ENCODE data around the gene ATXN1L.
"Not testable (repeated sequence)": the region's sequence is repeated elsewhere in the genome, so short reads cannot be mapped to it uniquely, and the experiment has no call there.

Gene ATXN1L

DNA sequence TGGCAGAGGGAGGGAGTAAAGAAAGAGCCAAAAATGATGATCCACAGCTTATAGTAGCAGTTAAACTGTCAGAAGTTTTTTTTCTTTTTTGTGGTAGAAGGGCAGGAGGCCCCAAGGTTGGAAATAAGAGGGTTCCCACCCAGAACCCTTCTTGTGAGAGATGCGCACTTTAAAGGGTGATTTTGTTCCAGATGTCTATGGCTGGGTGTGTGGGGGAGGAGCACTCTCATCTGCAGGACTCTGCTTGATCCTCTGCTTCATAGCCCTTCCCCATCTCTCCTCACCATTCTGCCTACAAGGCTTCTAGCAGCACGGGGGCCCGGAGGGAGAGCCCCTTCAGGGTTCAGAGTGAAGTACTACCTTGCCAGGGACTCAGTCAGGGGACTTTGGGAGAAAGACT lies 6.4 kb downstream of the ATXN1L start:
- DNase-seq (ENCODE audit: low spot score): no peak

- no peak for DNase-seq (ENCODE audit: low spot score)
These were observed 6.8 kb downstream of the ATXN1L start for GRCh38 chr16:71852561-71852960.

DNA sequence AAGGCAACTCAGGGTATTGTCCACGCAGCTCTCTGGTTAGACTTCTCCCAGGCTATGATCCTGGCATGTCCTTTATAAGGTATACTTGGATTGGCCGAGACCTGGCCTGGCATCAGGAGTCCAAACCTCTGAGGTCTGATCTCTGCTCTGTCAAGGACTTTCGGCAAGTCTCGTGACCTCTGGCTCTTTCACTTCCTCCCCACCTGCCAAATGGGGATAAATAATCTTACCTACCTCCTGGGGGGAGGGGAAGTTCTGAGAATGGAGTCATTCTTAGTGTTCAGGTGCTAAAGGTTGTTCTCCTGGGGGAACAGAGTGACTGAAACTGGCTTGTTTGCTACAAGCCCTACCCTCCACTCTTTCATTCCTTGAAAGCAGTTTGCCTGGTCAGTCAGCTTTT lies 7.6 kb downstream of the ATXN1L start:
- DNase-seq (ENCODE audit: low spot score): no peak

- no peak for DNase-seq (ENCODE audit: low spot score)
These were observed 8.7 kb downstream of the ATXN1L start for GRCh38 chr16:71854369-71854948.

GRCh38 chr16:71855937-71856662 lies 10.3 kb downstream of the ATXN1L start:
- DNase-seq (ENCODE audit: low spot score): no peak

GRCh38 chr16:71859762-71860521 lies 14.2 kb downstream of the ATXN1L start:
- no peak for DNase-seq (ENCODE audit: low spot score)

GRCh38 chr16:71863995-71864394 lies 18.2 kb downstream of the ATXN1L start:
- DNase-seq (ENCODE audit: low spot score): no peak

DNA sequence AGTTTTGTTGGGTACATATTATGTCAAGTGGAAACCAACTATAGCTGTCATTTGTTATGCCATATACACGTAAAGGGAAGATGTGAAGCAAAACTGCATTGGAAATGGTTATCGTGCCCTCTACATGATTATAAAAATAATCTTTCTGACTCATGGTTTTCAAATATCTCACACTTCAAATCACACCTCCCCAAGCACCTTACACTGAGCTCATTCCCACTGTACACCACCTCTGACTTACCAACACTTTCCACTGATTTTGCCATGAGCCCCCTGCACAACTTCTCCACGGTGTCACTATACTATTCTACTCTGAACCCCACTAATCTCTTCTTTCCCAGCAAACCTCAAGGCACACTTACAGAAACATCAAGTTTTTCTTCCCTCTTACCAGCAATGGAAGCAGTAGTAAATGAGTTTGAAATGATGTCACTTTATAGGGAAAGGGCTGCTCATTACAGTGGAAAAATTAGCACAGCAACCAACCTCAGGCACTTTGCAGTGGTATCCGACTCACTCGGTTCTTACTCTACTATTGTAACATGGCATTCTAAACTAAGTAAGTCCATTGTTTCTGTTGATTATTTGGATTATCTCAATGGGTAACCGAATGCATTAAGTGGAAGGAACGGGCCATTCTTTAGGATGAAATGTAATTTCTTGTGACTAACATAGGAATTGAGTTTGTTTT lies 19.5 kb downstream of the ATXN1L start:
- DNase-seq (ENCODE audit: low spot score): no peak

DNA sequence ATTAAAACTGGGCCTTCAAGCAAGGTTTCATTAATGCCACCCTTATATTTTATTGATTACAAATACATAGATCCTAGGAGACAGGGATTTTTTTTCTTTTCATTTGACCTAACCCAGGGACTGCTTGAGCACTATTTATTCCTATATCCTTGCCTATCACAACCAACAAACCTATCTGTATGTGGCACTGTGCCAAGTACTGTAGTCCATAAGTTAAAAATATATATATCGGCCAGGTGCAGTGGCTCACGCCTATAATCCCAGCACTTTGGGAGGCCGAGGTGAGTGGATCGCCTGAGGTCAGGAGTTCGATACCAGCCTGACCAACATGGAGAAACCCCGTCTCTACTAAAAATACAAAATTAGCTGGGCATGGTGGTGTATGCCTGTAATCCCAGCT lies 21.4 kb downstream of the ATXN1L start:
- DNase-seq (ENCODE audit: low spot score): not testable (repeated sequence)

DNA sequence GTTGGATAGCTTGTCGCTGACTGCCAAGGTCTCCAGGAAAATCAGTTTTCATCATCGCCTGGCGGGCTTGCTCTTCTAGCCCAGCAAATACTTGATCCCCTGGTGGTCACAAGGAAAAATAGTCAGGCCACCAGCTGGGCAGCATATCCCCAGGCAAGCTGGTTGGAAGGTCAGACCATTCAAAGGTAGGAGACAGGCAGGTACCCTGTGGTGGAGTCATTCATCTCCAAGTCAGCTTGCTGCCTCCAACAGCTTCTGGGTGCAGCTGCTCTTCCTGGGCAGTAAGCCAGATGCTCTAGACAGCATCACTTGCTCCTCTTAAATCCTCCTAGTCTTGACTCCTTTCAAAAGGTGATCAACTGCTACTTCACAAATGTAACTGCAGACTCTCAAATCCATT lies 22.2 kb downstream of the ATXN1L start:
- DNase-seq (ENCODE audit: low spot score): no peak

GRCh38 chr16:71869089-71869488 lies 23.3 kb downstream of the ATXN1L start:
- DNase-seq (ENCODE audit: low spot score): no peak

DNA sequence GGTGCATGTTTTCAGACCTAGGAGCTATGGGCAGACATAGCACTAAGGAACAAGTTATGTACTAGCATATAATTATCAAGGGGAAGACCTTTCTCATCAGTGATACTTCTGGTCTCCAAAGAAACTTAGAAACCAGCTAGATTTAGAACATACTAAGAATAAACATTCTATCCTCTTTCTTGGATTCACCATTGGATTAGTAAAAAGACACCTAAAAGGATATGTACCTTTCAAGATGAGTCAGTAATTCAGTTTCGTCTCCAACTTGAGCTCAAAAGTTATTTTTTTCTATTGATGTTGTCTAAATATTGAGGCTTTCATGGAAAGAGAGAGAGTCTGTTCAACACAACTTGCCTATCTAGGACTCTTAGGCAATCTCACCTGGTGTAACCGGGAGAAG lies 25.0 kb downstream of the ATXN1L start:
- DNase-seq (ENCODE audit: low spot score): no peak

GRCh38 chr16:71873199-71873598 lies 27.4 kb downstream of the ATXN1L start:
- no peak for DNase-seq (ENCODE audit: low spot score)

DNA sequence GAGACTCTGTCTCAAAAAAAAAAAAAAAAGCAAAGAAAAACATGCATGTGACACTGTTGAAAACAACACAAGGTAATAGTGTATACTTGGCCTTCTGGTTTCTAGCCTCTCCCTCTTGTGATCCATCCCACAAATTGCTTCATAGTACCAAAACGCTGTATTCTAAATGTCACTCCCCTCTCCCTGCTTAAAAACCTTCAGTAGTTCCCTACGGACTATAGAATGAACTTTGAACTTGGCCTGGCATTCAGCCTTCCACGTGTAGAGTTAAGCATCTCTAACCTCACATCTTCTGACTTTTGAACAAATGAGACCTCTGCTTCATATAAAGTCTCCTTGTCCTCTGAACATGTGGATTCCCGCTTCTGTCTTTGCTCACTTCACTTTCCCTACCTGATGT lies 33.1 kb downstream of the ATXN1L start:
- no peak for DNase-seq (ENCODE audit: low spot score)

- no peak for DNase-seq (ENCODE audit: low spot score)
These were observed 34.4 kb downstream of the ATXN1L start for GRCh38 chr16:71880176-71880575.

DNA sequence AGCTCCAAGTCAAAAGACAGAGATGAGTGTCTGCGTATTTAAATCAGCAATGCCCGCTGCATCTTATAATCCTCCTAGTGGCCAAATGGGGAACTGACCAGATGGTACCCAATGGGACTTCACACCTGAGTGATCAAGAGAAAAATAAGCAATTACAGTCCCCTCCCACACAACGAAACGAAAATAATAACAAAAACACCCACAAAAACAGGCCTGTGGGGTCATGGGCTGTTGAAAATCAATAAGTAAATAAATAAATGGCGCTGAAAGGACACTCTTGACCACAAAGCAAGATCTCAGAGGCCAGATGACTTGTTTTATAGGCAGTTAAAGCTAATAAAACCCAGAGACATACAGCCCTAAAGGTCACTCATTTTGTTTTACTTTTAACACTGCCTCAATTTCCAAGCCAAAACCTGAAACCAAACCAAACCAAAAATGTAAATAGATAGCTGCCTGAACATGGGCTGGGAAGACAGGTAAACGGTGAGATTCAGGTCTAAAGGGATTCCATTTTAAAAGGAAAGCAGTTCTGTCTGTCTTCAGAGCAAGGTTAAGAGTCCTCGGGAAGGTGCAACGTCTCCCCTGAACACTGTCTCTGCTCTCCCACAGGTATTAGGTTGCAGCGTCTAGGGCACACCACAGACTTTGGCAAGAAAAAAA lies 36.9 kb downstream of the ATXN1L start:
- DNase-seq (ENCODE audit: low spot score): peak; percentile 82

GRCh38 chr16:71883168-71883848 lies 37.5 kb downstream of the ATXN1L start:
- peak; percentile 59 for DNase-seq (ENCODE audit: low spot score)

DNA sequence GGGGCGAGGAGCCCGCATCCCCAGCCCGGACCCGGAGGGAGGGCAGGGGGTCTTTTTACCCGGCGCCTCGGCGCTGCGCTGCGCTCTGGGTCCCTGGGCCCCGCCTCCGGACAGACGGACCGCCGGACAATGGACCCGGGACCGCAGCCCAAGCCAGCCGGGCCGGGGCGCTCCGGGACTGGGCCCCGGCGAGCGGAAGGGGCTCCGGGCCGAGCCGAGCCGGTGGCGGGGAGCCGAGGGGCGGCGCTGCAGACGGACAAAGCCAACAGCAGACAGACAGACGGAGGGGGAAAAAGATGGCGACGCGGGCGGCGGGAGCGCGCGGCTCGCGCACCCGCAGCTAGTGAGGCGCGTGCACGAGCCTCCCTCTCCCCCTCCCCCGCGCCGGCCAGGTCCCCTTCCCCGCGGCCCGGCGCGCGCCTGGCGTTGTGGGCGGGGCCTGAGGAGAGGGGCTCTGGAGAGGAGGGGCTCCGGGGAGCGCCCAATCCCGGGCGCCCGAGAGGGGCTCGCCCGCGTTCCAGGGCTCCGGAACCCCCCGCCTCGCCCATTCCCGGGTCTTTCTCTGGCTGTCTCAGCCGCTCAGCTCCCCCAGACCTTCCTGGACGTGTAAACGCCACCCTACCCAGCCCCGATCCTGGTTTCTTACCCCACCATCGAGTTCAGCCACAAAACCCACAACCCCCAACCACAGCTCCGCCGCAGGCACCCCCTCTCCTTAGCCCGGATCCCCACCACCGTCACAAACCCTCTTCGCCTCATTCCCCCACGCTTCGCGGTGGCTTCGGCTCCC lies 38.3 kb downstream of the ATXN1L start, which contains the start of gene ZNF821:
Gene ZNF821, minus strand, starts transcription at position 334 of the 790 bp plus-strand sequence. CDS start 4,236 bp downstream, outside the sequence.
- DNase-seq (ENCODE audit: low spot score): peak; percentile 99

- no peak for DNase-seq (ENCODE audit: low spot score)
These were observed 39.5 kb downstream of the ATXN1L start for GRCh38 chr16:71885261-71885650.

DNA sequence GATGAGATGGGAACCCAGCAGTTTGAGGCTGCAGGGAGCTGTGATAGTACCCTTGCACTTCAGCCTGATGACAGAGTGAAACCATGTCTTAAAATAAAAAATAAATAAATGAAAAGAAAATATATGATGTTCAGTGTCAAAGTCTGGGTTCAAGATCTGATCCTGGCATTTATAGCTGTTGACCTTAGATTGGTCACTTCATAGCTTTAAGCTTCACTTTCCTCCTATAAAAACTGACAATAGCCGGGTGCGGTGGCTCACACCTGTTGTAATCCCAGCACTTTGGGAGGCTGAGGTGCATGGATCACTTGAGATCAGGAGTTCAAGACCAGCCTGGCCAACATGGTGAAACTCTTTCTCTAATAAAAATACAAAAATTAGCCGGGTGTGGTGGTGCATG lies 43.4 kb downstream of the ATXN1L start:
- no peak for DNase-seq (ENCODE audit: low spot score)

GRCh38 chr16:71893888-71894228 lies 48.1 kb downstream of the ATXN1L start:
- no peak for DNase-seq (ENCODE audit: low spot score)
